GM23338 (cell line): ENCODE data around the gene SYPL2. TPM values are rescaled to one million over a fixed set of nuclear protein-coding genes. Genes with fewer than 3 reads are reported as not detected.

ENCODE experiments used
- ATAC-seq: fragments of 200-7000 bp; cut with Tn5 transposase; 3 replicates; pipeline ENCODE4 v1.9.1; 2020
- DNase-seq: peaks from one replicate; pipeline ENCODE4 v3.0.0-alpha.2; 2015; ENCODE audit warnings: low spot score
- H2AFZ ChIP-seq: fragments of 200-600 bp; sonication (generic); 2 replicates; pipeline ENCODE4 v1.8.0; 2016; ENCODE audit warnings: antibody characterized with exemption, mild to moderate bottlenecking, moderate library complexity
- H3F3A ChIP-seq: fragments of 200-600 bp; sonication (generic); replicated peaks from 2 replicates; pipeline ENCODE4 v1.8.0; 2017; ENCODE audit warnings: antibody characterized with exemption, mixed run types, low read depth
- H3K27ac ChIP-seq: fragments of 200-600 bp; sonication (generic); 2 replicates; pipeline ENCODE4 v1.6.1; 2016; ENCODE audit warnings: low read depth
- H3K27me3 ChIP-seq: fragments of 200-600 bp; sonication (generic); 2 replicates; pipeline ENCODE4 v1.8.0; 2016; ENCODE audit warnings: mild to moderate bottlenecking, mixed run types, moderate library complexity; ENCODE audit not compliant: insufficient read depth
- H3K36me3 ChIP-seq: fragments of 200-600 bp; sonication (generic); 2 replicates; pipeline ENCODE4 v1.8.0; 2016; ENCODE audit warnings: mild to moderate bottlenecking; ENCODE audit not compliant: insufficient read depth
- H3K4me1 ChIP-seq: fragments of 200-600 bp; sonication (generic); 2 replicates; pipeline ENCODE4 v1.8.0; 2016; ENCODE audit warnings: mild to moderate bottlenecking, moderate library complexity; ENCODE audit not compliant: insufficient read depth
- H3K4me2 ChIP-seq: fragments of 200-600 bp; sonication (generic); 2 replicates; pipeline ENCODE4 v1.7.1; 2017; ENCODE audit warnings: mixed run types
- H3K4me3 ChIP-seq: fragments of 200-600 bp; sonication (generic); 2 replicates; pipeline ENCODE4 v1.6.1; 2016; ENCODE audit warnings: mixed run types
- H3K79me2 ChIP-seq: fragments of 200-600 bp; sonication (generic); replicated peaks from 2 replicates; pipeline ENCODE4 v1.8.0; 2017; ENCODE audit warnings: mild to moderate bottlenecking; ENCODE audit not compliant: insufficient read depth
- H3K9me2 ChIP-seq: fragments of 200-600 bp; sonication (generic); 2 replicates; pipeline ENCODE4 v1.8.0; 2017; ENCODE audit not compliant: insufficient read depth
- H4K20me1 ChIP-seq: fragments of 200-600 bp; sonication (generic); replicated peaks from 2 replicates; pipeline ENCODE4 v1.8.0; 2017; ENCODE audit warnings: mild to moderate bottlenecking; ENCODE audit not compliant: insufficient read depth
- H3K27ac Mint-ChIP-seq: 2 replicates; pipeline ENCODE4 v1.8.0; 2020; ENCODE audit warnings: inconsistent platforms, mild to moderate bottlenecking, moderate library complexity, mixed read lengths
- H3K27me3 Mint-ChIP-seq: 3 replicates; pipeline ENCODE4 v1.8.0; 2022; ENCODE audit warnings: low read depth, mild to moderate bottlenecking, moderate library complexity, mixed read lengths, inconsistent platforms; ENCODE audit not compliant: insufficient read depth, poor library complexity
- H3K36me3 Mint-ChIP-seq: 3 replicates; pipeline ENCODE4 v1.8.0; 2021; ENCODE audit warnings: low read depth, mild to moderate bottlenecking, inconsistent platforms, moderate library complexity, mixed read lengths
- H3K4me1 Mint-ChIP-seq: 3 replicates; pipeline ENCODE4 v1.8.0; 2020; ENCODE audit warnings: mild to moderate bottlenecking, inconsistent platforms, mixed read lengths
- H3K4me3 Mint-ChIP-seq: 3 replicates; pipeline ENCODE4 v1.8.0; 2021; ENCODE audit warnings: moderate library complexity, mild to moderate bottlenecking, inconsistent platforms, mixed read lengths
- H3K9me3 Mint-ChIP-seq: 3 replicates; pipeline ENCODE4 v1.8.0; 2020; ENCODE audit warnings: moderate library complexity, mild to moderate bottlenecking, inconsistent platforms, mixed read lengths
- CREB1 ChIP-seq: fragments of 250-450 bp; sonication (Bioruptor Pico); IDR thresholded peaks from 2 replicates; pipeline ENCODE4 v1.5.0; 2020; ENCODE audit warnings: low read depth, mild to moderate bottlenecking, moderate library complexity
- JUNB ChIP-seq: IDR thresholded peaks from one replicate; pipeline ENCODE4 v1.6.1; 2016; ENCODE audit warnings: antibody characterized with exemption; ENCODE audit not compliant: unreplicated experiment
- POLR2AphosphoS5 ChIP-seq: IDR thresholded peaks from 2 replicates; pipeline ENCODE4 v1.6.1; 2016; ENCODE audit warnings: antibody characterized with exemption, low read depth
- REST ChIP-seq: IDR thresholded peaks from one replicate; pipeline ENCODE4 v1.6.1; 2018; ENCODE audit warnings: antibody characterized with exemption; ENCODE audit not compliant: unreplicated experiment
- STAT1 ChIP-seq: IDR thresholded peaks from one replicate; pipeline ENCODE4 v1.6.1; 2016; ENCODE audit warnings: antibody characterized with exemption; ENCODE audit not compliant: unreplicated experiment
- polyA plus RNA-seq: library from polyadenylated mRNA; unstranded; fragments of >200 nt; fragmentation: Nextera tagmentation; extraction: Ambion mirVana; gene quantifications from 2 replicates; pipeline ENCODE4 v1.2.1, GENCODE V29; 2016
- total RNA-seq: library from RNA; depleted of rRNA; stranded (reverse); fragments of >200 nt; shearing (Covaris generic); gene quantifications from 2 replicates; pipeline ENCODE4 v1.2.3, GENCODE V29; 2014; rRNA removed
- TF ChIP-seq, protein P1 (sequence below), 2 experiments: fragments of 200-600 bp in 1 of 2; sonication (generic) in 1 of 2; conservative IDR thresholded peaks; 2 replicates each; pipeline versions ENCODE4 v1.5.1 to v1.6.1; 2016 to 2017; ENCODE audit warnings: antibody characterized with exemption in 2 of 2, low read depth in 2 of 2, mild to moderate bottlenecking in 2 of 2, moderate library complexity in 1 of 2

The SYPL2 gene
- total and polyA plus RNA-seq, 2 experiments from 2014 or later: 0.40 to 0.49 TPM

DNA sequence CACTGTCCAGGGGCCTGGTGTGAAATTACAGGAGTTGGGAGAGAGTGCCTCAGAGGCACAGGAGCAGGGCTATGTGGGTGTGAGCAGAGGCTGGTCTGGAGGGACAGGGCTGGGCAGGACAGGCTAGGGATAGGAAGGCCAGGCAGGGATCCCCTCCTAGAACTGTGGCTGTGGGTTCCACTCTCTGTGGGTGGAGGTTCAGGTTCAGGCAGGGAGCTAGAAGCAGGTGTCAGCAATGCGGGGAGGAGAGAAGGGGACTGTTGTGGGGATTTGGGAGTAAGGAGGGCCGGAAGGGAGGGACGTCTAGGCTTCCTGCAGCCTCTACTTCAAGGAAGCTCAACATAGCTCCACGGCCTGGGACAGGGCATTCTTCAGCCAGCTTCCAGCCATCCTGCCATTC is 65.0 kb downstream of the SYPL2 start:
- H3K36me3 ChIP-seq: no peaks in the 10 kb centered on the region
- H2AFZ ChIP-seq: no peak overlapping the region
- peaks cover 4% of the 10 kb centered on the region; the same call in 1 of the 2 replicates for H3K4me1 ChIP-seq
- Mint-ChIP-seq H3K27ac (no peak overlapping the region), H3K9me3 (no peaks in the 10 kb centered on the region; the same call in 2 of the 3 replicates), H3K4me1 (peaks cover 12% of the 10 kb centered on the region; the same call in 2 of the 3 replicates), H3K36me3 (no peaks in the 10 kb centered on the region), H3K27me3 (peaks cover 13% of the 10 kb centered on the region), H3K4me3 (no peak overlapping the region)
- no peaks in the 10 kb centered on the region for H3K27me3 ChIP-seq
- H3K79me2 ChIP-seq: no peaks in the 10 kb centered on the region
- no peak overlapping the region for H3K27ac ChIP-seq
- DNase-seq: no peak
- H3K9me2 ChIP-seq: no peaks in the 10 kb centered on the region
- no peak for ATAC-seq
- no peak overlapping the region for H3K4me2 ChIP-seq
- no peaks in the 10 kb centered on the region for H4K20me1 ChIP-seq
- TF ChIP-seq JUNB: no peak
- TF ChIP-seq REST: no peak
- no peak for TF ChIP-seq CREB1 (CRISPR knock-in tag)
- TF ChIP-seq STAT1: no peak
- TF ChIP-seq, protein P1, sequence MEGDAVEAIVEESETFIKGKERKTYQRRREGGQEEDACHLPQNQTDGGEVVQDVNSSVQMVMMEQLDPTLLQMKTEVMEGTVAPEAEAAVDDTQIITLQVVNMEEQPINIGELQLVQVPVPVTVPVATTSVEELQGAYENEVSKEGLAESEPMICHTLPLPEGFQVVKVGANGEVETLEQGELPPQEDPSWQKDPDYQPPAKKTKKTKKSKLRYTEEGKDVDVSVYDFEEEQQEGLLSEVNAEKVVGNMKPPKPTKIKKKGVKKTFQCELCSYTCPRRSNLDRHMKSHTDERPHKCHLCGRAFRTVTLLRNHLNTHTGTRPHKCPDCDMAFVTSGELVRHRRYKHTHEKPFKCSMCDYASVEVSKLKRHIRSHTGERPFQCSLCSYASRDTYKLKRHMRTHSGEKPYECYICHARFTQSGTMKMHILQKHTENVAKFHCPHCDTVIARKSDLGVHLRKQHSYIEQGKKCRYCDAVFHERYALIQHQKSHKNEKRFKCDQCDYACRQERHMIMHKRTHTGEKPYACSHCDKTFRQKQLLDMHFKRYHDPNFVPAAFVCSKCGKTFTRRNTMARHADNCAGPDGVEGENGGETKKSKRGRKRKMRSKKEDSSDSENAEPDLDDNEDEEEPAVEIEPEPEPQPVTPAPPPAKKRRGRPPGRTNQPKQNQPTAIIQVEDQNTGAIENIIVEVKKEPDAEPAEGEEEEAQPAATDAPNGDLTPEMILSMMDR (conservative IDR thresholded peaks at IDR 0.05; ENCODE audit: low read depth in 2 of 2): no peak
- TF ChIP-seq POLR2AphosphoS5: no peak
- H3F3A ChIP-seq: no peaks in the 10 kb centered on the region
- H3K4me3 ChIP-seq: no peak overlapping the region

Other genes with a start within 250 kb of the SYPL2 start
- gene CELSR2, start 217.0 kb upstream of the SYPL2 start, total RNA-seq: 30.4 and 35.1 TPM in 2 replicates
- 11.1 and 11.2 TPM in 2 replicates for gene CELSR2, start 217.0 kb upstream of the SYPL2 start, polyA plus RNA-seq
- 50.6 and 61.1 TPM in 2 replicates for gene PSRC1, start 183.4 kb upstream of the SYPL2 start, total RNA-seq
- 51.4 and 55.0 TPM in 2 replicates for gene PSRC1, start 183.4 kb upstream of the SYPL2 start, polyA plus RNA-seq
- gene MYBPHL, start 159.5 kb upstream of the SYPL2 start, total RNA-seq: not detected in 2 replicates
- 0.68 TPM in 1 of 2 replicates, not detected in the other for gene MYBPHL, start 159.5 kb upstream of the SYPL2 start, polyA plus RNA-seq
- 51.7 and 55.4 TPM in 2 replicates for gene SORT1, start 68.6 kb upstream of the SYPL2 start, total RNA-seq
- 10.3 and 10.9 TPM in 2 replicates for gene SORT1, start 68.6 kb upstream of the SYPL2 start, polyA plus RNA-seq
- 94.2 and 104 TPM in 2 replicates for gene PSMA5, start 40.1 kb upstream of the SYPL2 start, total RNA-seq
- gene PSMA5, start 40.1 kb upstream of the SYPL2 start, polyA plus RNA-seq: 107 and 126 TPM in 2 replicates
- gene ATXN7L2, start 17.4 kb downstream of the SYPL2 start, total RNA-seq: 9.4 and 9.9 TPM in 2 replicates
- 8.0 and 9.4 TPM in 2 replicates for gene ATXN7L2, start 17.4 kb downstream of the SYPL2 start, polyA plus RNA-seq
- 2.7 and 4.4 TPM in 2 replicates for gene CYB561D1, start 27.5 kb downstream of the SYPL2 start, total RNA-seq
- gene CYB561D1, start 27.5 kb downstream of the SYPL2 start, polyA plus RNA-seq: 0.89 and 0.95 TPM in 2 replicates
- 2.3 and 3.8 TPM in 2 replicates for gene AMIGO1, start 43.2 kb downstream of the SYPL2 start, total RNA-seq
- gene AMIGO1, start 43.2 kb downstream of the SYPL2 start, polyA plus RNA-seq: 0.53 and 0.61 TPM in 2 replicates
- gene GPR61, start 73.3 kb downstream of the SYPL2 start, total RNA-seq: 0.58 TPM in 1 of 2 replicates, not detected in the other
- 0.13 and 0.28 TPM in 2 replicates for gene GPR61, start 73.3 kb downstream of the SYPL2 start, polyA plus RNA-seq
- 9.6 and 10.2 TPM in 2 replicates for gene GNAI3, start 82.1 kb downstream of the SYPL2 start, total RNA-seq
- 4.0 and 4.5 TPM in 2 replicates for gene GNAI3, start 82.1 kb downstream of the SYPL2 start, polyA plus RNA-seq
- 0.21 TPM in 1 of 2 replicates, not detected in the other for gene GNAT2, start 153.1 kb downstream of the SYPL2 start, total RNA-seq
- gene GNAT2, start 153.1 kb downstream of the SYPL2 start, polyA plus RNA-seq: not detected in 2 replicates
- 58.6 and 62.1 TPM in 2 replicates for gene AMPD2, start 153.3 kb downstream of the SYPL2 start, total RNA-seq
- gene AMPD2, start 153.3 kb downstream of the SYPL2 start, polyA plus RNA-seq: 23.1 and 24.5 TPM in 2 replicates
- 8.6 and 12.8 TPM in 2 replicates for gene GSTM4, start 189.6 kb downstream of the SYPL2 start, total RNA-seq
- 12.9 and 17.3 TPM in 2 replicates for gene GSTM4, start 189.6 kb downstream of the SYPL2 start, polyA plus RNA-seq
- gene GSTM2, start 201.5 kb downstream of the SYPL2 start, total RNA-seq: 8.9 and 20.3 TPM in 2 replicates
- gene GSTM2, start 201.5 kb downstream of the SYPL2 start, polyA plus RNA-seq: 12.1 and 16.0 TPM in 2 replicates
- gene GSTM1, start 221.3 kb downstream of the SYPL2 start, total RNA-seq: not detected in 2 replicates
- not detected in 2 replicates for gene GSTM1, start 221.3 kb downstream of the SYPL2 start, polyA plus RNA-seq
- 2.5 and 4.8 TPM in 2 replicates for gene GSTM5, start 245.7 kb downstream of the SYPL2 start, total RNA-seq
- gene GSTM5, start 245.7 kb downstream of the SYPL2 start, polyA plus RNA-seq: 4.4 and 5.0 TPM in 2 replicates